H4 (cell line): ENCODE results near the gene IFIT5. TPM values are rescaled to one million over a fixed set of nuclear protein-coding genes. Genes with fewer than 3 reads are reported as not detected.
"Not testable (repeated sequence)": the region's sequence is repeated elsewhere in the genome, so short reads cannot be mapped to it uniquely, and the experiment has no call there.

ENCODE experiments used
- DNase-seq: peaks from one replicate; pipeline ENCODE4 v3.0.0-alpha.2; 2015; ENCODE audit warnings: low spot score
- total RNA-seq: library from RNA; depleted of rRNA; stranded (reverse); fragments of >200 nt; shearing (Covaris generic); gene quantifications from 2 replicates; pipeline ENCODE4 v1.2.3, GENCODE V29; 2014

IFIT5 gene
- total RNA-seq, 1 experiment from 2014 or later, result 41.6 TPM

DNA sequence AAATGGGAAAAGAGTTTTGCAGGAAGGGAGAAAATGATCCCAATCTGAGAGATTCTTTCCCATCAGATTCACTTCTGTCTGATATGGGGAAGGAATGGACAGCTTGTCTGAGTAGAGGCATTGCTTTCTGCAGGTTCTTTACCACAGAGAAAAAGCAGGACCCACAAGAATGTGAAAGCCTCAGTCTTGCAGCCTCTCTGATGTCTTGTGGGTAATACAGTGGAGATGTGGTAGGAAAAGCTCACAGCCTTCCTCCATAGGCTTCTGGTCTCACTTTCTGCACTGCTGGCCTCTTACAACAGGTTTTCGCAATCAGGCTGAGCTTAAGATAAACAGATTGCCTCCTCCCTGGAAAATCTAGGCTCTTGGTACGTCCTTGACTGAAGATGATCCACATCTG is 21.4 kb upstream of the IFIT5 start:
- DNase-seq, result peak; percentile 61

DNA sequence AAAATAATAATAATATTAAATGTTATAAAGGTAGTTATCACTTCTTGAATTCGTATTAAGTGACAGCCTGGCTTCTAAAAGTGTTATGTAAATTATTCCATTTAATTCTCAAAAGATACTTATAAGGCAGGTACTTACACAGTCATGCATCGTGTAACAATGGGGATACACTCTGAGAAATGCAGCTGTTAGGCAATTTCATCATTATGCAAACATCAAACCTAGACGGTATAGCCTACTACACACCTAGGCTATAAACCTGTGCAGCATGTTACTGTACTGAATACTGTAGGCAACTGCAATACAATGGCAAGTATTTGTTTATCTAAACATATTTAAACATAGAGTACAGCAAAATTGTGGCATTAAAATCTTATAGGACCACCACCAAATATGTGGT is 20.5 kb upstream of the IFIT5 start:
- no peak for DNase-seq

DNA sequence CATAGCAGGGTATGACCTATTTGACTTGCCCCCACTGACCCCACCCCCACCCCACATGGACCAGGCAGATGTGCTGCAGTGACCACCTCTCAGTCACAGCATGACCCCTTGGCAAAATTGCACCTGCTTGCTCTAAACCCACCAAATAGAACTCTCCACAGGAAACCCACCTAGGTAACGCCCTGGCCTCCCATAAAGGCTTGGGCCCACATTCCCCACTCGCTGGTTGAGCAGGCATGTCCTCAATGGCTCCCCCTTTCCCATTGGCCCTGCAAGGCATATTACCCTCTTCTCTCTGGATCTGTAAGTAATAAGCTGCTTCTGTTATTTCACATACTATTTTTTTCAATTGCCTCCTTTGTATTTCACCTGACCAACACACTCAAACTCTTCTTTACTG is 19.2 kb upstream of the IFIT5 start:
- DNase-seq, result no peak

DNA sequence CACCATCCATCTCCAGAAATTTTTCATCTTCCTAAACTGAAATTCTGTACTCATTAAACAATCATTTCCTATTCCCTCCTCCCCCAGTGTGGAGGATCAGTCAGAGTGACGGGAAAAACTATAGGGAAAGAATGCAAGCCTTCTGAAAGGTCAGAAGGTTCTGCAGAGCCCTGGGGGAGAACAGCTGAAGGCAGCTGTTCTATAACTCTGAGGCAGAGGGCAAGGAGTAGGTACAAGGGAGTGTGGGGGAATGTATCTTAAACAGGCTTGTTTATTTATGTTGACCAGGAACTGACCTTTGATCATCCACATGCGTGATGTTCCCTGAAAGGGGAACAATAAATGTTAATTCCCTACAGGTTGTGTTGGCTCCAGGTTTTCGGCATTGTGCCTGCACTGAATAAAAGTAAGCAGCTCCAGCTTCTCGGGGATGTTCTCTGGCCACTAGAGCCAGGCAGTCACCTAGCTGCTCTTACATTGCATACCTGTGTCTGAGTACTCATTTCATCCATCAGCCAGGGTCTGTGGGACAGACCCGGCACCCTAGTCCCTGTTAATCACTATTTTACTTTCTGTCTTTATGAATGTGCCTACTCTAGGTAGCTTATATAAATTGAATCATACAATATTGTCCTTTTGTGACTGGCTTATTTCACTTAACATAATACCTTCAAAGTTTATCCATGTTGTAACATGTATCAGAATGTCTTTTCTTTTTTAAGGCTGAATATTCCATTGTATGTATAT is 16.2 kb upstream of the IFIT5 start:
- no peak for DNase-seq

GRCh38 chr10:89399956-89400355 is 14.4 kb upstream of the IFIT5 start:
- DNase-seq, result no peak

- DNase-seq, result no peak
These were observed 11.3 kb upstream of the IFIT5 start for GRCh38 chr10:89403043-89403442.

GRCh38 chr10:89404104-89405047 is 10.0 kb upstream of the IFIT5 start:
- no peak for DNase-seq

DNA sequence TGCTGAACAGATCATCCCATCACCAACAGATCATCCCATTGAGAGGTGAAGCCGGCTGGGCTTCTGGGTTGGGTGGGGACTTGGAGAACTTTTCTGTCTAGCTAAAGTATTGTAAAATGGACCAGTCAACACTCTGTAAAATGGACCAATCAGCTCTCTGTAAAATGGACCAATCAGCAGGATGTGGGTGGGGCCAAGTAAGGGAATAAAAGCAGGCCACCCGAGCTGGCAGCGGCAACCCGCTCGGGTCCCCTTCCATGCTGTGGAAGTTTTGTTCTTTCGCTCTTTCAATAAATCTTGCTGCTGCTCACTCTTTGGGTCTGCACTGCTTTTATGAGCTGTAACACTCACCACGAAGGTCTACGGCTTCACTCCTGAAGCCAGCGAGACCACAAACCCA is 8.2 kb upstream of the IFIT5 start:
- DNase-seq, result not testable (repeated sequence)

GRCh38 chr10:89407792-89408191 is 6.6 kb upstream of the IFIT5 start:
- not testable (repeated sequence) for DNase-seq

DNA sequence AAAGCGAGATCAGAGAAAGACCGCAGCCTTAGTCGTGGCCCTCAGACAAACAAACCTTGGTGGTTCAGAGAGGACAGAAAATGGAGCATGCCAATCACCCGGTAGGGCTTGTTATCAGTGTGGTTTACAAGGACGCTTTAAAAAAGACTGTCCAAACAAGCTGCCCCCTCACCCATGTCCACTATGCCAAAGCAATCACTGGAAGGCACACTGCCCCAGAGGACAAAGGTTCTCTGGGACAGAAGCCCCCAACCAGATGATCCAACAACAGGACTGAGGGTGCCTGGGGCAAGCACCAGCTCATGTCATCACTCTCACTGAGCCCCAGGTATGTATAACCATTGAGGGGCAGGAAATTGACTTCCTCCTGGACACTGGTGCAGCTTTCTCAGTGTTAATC is 5.1 kb upstream of the IFIT5 start:
- DNase-seq, result not testable (repeated sequence)

DNA sequence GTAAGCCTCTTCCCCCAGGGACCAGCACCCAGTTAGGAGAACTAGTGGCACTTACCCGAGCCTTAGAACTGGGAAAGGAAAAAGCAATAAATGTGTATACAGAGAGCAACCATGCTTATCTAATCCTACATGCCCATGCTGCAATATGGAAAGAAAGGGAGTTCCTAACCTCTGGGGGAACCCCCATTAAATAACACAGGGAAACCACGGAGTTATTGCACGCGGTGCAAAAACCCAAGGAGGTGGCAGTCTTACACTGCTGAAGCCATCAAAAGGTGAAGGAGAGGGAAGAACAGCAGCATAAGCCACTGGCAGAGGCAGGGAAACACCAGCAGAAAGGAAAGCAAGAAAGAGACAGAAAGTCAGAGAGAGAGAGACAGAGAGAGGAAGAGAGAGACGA is 3.8 kb upstream of the IFIT5 start:
- DNase-seq, result not testable (repeated sequence)

GRCh38 chr10:89411135-89411534 is 3.2 kb upstream of the IFIT5 start:
- DNase-seq, result not testable (repeated sequence)

- DNase-seq, result not testable (repeated sequence)
These were observed 2.1 kb upstream of the IFIT5 start for GRCh38 chr10:89412276-89412675.

- no peak for DNase-seq
These were observed 913 bp upstream of the IFIT5 start for GRCh38 chr10:89413398-89413912.

DNA sequence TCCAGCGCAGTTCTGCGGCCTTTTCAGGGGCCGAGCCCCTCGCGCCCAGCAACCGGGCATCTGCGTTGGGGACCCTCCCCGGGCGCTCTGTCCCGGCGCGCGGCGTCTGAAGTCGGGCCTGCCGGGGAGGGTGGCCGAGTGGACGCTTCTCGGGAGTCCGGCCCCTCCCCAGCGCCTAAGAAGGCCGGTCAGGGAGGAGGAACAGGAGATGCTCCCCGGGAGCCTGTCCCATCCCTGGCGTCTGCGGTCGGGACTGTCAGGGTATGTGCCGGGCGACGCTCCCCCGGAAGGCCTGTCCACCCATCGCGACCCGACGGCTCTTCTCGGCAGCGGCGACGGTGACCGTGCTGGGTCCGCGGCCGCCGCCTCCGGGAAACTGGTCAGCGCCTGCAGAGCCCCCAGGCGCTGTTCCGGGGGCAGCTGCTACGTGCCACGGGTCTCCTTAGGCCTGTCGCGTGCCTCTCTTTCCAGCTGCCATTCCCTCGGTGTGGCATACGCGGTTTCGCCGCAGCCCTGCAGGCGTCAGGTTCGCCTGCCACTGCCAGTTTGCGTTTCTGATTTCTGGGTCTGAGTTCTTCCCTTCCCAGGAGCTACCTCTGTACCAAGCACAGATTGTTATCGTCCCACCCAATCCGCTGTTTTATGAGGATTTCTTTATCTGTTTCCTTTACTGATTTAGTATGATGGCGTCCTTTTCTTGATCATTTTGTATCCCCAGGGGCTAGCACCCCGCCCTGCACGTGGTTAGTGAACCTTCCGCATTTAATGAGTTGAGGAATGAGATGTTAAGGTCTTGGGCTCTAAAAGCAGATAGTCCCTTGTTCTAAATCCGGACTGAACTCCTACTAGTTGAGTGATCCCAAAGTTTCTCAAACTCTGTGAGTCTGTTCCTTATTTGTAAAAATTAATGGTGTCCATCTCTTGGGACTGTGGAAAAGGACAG is 782 bp downstream of the IFIT5 start:
- DNase-seq, result peak; percentile 31

GRCh38 chr10:89416465-89416864 is 2.1 kb downstream of the IFIT5 start:
- no peak for DNase-seq

DNA sequence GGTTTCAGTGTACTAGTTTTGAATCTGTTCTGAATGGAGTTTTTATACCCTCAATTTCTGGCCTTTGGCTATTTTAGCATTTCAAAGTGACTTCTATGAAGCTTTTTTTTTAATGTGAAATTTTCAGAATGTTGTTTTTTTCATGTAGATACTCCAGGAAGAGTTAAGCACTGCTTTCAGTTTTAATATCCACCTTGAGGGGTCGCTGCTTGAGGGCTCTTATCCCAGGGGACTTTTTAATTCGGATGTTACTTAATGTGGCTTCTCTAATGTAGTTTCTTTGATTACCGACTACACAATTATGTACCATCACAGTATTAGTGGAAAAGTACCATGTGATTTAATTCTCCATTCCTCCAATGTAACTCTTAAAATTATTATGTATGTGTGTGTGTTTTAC is 5.2 kb downstream of the IFIT5 start:
- no peak for DNase-seq

GRCh38 chr10:89421018-89421476 is 6.7 kb downstream of the IFIT5 start:
- no peak for DNase-seq

- DNase-seq, result no peak
These were observed 10.6 kb downstream of the IFIT5 start for GRCh38 chr10:89425000-89425399.

DNA sequence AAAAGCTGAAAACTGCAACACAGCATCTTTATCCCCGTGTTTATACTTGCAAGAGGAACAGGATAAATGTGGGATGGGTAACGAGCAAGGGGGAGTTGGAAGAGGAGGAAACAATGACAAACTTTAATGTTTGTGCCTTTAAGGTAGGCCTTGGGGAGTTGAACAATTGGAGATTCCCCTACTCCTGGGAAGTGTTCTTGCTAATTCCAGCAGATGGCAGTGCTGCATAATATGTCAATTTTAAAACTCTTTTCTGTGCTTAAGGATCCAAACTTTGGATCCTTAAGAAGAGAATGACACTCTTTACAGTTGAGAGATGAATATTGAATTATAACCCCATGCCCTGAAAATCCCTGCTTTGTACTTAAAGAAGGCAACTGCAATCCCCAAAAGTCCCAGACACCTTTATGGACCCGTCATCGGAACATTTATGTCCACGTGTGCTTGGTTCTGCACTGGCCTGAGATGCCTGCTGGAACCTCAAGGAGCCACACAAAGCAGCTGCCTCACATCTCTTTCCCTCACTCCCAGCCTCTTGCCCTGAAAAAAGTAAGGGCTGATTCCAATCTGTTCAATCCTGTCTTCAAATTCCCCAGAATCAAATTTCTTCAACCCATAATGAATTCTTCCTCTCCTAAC is 12.0 kb downstream of the IFIT5 start:
- DNase-seq, result peak; percentile 45

- no peak for DNase-seq
These were observed 13.3 kb downstream of the IFIT5 start for GRCh38 chr10:89427629-89428028.
